D721Med (cell line): ENCODE results near the gene SLC6A7.

Source experiments
- DNase-seq: peaks from one replicate; pipeline ENCODE4 v3.0.0; 2011; ENCODE audit warnings: low spot score; ENCODE audit not compliant: insufficient read length
- FAIRE-seq: peaks from 2 replicates; lab custom pipeline; 2011; peaks lifted over from hg19 to GRCh38; lab: Jason Lieb, UNC
- CTCF ChIP-seq: IDR thresholded peaks from 2 replicates; pipeline ENCODE4 v1.5.1; 2012; ENCODE audit warnings: mild to moderate bottlenecking, control low read depth; ENCODE audit not compliant: insufficient read depth; ENCODE audit errors: missing control alignments

The SLC6A7 gene

GRCh38 chr5:150180241-150181026 is 9.4 kb upstream of the SLC6A7 start:
- FAIRE-seq (no peak), DNase-seq (no peak)
- TF ChIP-seq CTCF: no peak

GRCh38 chr5:150181027-150181426 is 8.8 kb upstream of the SLC6A7 start:
- DNase-seq: no peak
- FAIRE-seq: no peak
- no peak for TF ChIP-seq CTCF

DNA sequence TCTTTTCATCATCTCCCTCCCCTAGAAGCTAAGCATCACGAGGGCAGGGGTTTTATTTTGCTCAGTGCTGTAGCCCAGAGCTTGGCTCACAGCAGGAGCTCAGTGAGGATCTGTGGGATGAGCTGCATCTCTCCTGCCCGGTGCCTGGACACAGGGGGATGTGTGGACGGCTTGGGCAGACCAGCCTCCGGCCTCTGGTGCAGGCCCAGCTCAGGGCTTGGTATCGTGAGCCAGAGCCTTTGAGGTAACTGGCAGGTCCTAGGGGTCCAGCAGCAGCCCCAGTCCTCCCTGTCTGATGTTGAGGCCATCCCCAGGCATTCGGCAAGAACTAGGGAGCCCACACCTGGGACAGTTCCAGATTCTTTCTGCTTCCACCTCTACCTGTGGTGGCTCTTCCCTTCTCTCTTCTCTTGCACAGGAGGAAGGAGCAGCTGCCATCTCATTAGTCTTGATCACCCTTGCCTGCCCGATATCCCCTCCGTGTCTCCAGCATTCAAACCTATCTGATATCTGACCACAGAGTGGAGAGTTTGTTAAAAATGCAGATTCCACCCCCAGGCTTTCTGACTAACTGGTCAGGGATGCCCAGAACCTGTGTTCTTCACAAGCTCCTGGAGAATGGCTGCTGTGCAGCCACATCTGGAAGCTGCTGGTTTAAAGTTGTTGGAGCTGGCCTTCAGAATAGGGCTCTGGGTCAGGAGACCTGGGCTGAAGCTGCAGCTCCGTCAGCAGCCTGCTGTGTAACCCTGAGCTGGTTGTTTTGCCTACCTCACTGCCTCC is 7.9 kb upstream of the SLC6A7 start:
- DNase-seq: no peak
- no peak for FAIRE-seq

GRCh38 chr5:150182774-150183173 is 7.1 kb upstream of the SLC6A7 start:
- FAIRE-seq (no peak), DNase-seq (no peak)
- no peak for TF ChIP-seq CTCF

More for the DNA sequence above, 7.9 kb upstream of the SLC6A7 start:
- no peak for TF ChIP-seq CTCF

DNA sequence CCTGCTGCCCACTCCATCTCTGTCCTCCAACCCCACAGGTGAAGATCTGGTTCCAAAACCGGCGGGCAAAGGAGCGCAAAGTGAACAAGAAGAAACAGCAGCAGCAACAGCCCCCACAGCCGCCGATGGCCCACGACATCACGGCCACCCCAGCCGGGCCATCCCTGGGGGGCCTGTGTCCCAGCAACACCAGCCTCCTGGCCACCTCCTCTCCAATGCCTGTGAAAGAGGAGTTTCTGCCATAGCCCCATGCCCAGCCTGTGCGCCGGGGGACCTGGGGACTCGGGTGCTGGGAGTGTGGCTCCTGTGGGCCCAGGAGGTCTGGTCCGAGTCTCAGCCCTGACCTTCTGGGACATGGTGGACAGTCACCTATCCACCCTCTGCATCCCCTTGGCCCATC is 6.4 kb upstream of the SLC6A7 start:
- TF ChIP-seq CTCF: no peak
- no peak for DNase-seq
- no peak for FAIRE-seq

- TF ChIP-seq CTCF: no peak
- no peak for DNase-seq
- no peak for FAIRE-seq
Observed at GRCh38 chr5:150184006-150184405, 5.9 kb upstream of the SLC6A7 start.
